GM03348 (cell line): ENCODE data around the gene BCL11B.

Experiments used
- DNase-seq: peaks from one replicate; pipeline ENCODE4 v3.0.0; 2012; ENCODE audit warnings: low spot score

Gene BCL11B

GRCh38 chr14:99181804-99182520, 90.0 kb downstream of the BCL11B start:
- DNase-seq = no peak

- no peak for DNase-seq
Observed at GRCh38 chr14:99181241-99181640, 90.8 kb downstream of the BCL11B start.

- DNase-seq = no peak
Observed at GRCh38 chr14:99179946-99180345, 92.1 kb downstream of the BCL11B start.

GRCh38 chr14:99179506-99179905, 92.5 kb downstream of the BCL11B start:
- no peak for DNase-seq

GRCh38 chr14:99177886-99178835, 93.8 kb downstream of the BCL11B start:
- no peak for DNase-seq

GRCh38 chr14:99177046-99177655, 94.8 kb downstream of the BCL11B start:
- DNase-seq = no peak

- no peak for DNase-seq
Observed at GRCh38 chr14:99176156-99176945, 95.6 kb downstream of the BCL11B start.

- DNase-seq = no peak
Observed at GRCh38 chr14:99175331-99176155, 96.5 kb downstream of the BCL11B start.

GRCh38 chr14:99174770-99175319, 97.2 kb downstream of the BCL11B start:
- DNase-seq = no peak

GRCh38 chr14:99174081-99174769, 97.8 kb downstream of the BCL11B start:
- DNase-seq = no peak

GRCh38 chr14:99173506-99173905, 98.5 kb downstream of the BCL11B start:
- no peak for DNase-seq

GRCh38 chr14:99173086-99173485, 98.9 kb downstream of the BCL11B start:
- DNase-seq = no peak

- no peak for DNase-seq
Observed at GRCh38 chr14:99171396-99171795, 100.6 kb downstream of the BCL11B start.

- no peak for DNase-seq
Observed at GRCh38 chr14:99169776-99170356, 102.1 kb downstream of the BCL11B start.

- no peak for DNase-seq
Observed at GRCh38 chr14:99168330-99168729, 103.7 kb downstream of the BCL11B start.

- DNase-seq = no peak
Observed at GRCh38 chr14:99166506-99166905, 105.5 kb downstream of the BCL11B start.

- no peak for DNase-seq
Observed at GRCh38 chr14:99164712-99165111, 107.3 kb downstream of the BCL11B start.

GRCh38 chr14:99163446-99163845, 108.6 kb downstream of the BCL11B start:
- no peak for DNase-seq
